ENCODE measurements around the gene MAGEB18.

- TF ChIP-seq ZNF274 (IDR thresholded peaks at IDR 0.05; ENCODE audit: low read depth, low read length) = no peak
- no peak for TF ChIP-seq YY1 (IDR thresholded peaks at IDR 0.05; ENCODE audit: insufficient read depth, insufficient read length)
Observed at GRCh38 chrX:26160301-26160700, 22.2 kb downstream of the MAGEB18 start, which contains the start of gene MAGEB6B.

All from NT2/D1 (cell line).